DMS153 treated with DMSO at 0.1 percent for 48 hours (cell line): ENCODE measurements around the gene PI4KA.

Source experiments
- DNase-seq: peaks from one replicate; lab custom pipeline; 2025; ENCODE audit not compliant: unreplicated experiment; lab: John Stamatoyannopoulos, UW

PI4KA gene

DNA sequence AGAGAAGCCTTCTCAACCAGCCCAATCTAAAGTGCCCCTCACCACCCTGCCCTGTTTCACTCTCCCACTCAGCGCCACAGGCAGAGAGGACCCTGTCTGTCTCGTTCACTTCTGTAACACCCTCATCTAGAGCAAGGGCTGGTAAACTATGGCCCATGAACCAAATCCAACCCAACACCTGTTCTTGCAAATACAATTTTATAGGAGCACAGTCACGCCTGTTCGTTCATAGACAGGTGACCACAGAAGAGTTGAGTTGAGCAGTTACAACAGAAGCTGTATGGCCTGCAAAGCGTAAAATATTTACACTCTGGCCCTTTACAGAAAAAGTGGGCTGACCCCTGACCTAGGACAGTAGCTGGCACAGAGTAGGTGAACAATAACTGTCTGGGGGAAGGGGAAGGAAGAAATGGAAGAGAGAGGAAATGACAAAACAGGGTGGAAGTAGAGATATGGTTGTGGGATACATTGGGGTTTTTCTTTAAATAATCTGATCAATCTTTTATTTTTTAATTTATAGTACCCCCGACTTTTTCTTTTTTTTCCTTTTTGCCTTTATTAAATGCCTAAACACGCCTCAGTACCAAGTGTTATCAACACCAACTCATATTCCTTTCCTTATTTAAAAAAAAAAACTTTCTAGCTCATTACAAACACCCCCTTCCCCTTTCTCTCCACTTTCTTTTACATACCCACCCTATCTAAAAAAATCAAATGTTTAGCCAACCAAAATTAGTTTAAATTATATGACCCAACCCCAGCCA lies 63.8 kb downstream of the PI4KA start:
- DNase-seq: no peak

DNA sequence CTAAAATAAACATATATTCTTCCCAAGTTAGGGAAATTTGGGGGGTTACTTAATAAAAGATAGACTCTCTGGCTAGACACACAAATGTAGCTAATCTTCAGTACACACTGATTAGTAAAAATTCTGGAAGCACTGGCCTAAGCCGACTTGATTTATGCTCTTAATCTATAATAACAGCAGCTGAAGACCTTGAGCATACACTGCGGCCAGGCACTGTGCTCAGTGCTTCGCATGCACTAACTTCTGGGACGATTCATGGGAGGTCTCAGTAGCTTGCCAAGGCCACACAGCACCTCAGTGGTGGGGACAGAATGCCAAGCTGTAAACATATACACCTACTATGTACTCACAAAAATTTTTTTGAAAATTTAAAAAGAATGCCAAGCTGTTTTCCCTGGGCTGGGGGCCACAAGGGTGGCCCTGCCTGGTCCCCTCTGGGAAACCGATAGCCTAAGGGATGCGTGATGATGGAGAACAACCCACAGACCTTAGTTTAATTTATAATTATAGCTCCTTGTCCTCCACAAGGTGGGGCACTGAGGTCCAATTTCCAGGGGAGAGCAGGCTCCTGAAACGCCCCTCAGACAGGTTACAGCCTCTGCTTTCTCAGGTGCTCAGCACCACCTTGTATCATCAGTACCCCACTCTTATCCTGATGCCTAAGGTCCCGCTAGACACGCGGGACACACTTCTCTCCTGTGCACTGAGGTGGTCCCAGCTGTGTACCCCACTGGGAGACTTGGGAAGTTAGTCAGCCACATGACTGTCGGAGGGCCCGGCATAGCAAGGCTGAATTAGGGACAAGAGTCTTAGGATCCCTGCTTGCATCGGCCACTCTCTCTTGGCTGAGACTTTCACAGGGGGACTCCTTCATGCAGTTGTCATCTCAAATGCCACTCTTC lies 64.6 kb downstream of the PI4KA start:
- no peak for DNase-seq

DNA sequence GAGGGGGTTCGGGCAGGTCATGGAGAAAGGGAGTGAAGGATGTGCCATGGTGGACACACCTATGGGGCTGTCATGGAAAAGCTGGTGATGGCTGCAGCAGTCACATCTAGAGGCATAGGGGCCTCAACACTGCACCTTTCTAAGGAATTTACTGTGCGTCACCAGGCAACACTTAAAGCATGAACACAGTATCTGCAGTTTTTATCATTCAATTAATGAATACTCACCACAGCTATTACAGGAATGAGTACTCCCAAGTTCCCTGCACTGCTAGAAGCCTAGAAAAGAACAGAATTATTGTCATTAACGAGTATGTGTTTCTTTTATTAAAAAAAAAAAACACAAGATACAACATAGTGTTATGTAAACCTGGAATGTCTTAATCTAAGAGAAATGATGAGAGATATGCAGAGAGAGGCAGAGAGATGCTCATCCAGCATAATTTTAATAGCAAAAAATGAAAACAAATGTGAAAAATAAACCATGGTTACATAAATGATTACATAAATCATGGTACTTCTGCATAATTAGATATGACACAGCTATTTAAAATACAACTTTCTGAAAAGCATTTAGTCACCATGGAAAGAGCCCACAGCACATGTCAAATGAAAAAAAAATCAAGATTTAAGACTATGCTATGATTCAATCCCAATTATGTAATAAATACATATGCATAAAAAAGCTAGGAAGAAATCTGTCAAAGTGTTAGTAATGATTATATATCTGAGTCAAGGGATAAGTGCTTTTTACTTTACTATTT lies 65.5 kb downstream of the PI4KA start:
- DNase-seq: no peak

DNA sequence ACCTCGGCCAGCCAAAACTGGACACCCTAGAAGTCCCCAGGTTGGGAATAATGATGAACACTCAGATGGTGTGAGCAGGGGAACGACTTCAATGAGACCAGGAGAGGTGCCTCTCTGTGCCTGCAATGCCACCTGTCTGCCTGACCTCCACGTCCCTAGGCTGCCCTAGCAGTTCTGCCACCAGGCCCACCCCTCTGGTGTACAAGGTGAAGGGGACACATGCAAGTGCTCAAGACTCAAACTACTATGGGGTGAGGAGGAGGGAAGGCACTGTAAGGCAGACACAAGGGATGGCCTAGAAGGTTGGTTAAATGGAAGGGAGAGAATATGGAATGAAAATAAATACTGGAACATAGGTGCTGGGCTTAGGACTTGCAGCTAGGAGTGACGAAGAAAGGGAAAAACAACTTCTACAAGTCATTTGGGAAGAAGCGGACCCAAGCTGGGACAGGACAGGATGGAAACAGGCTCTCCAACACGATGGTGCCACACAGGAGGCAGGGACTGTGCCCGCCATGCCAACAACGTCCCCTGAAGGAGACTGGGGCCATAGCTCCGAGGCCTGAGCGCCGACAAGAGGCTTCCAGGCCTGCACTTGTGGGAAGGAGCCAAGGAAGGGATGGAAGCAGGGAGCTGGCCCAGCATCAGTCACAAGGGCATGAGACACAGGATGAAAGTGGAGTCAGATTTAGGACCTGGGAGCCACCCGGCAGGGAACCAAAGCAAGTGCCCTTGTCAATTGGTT lies 66.2 kb downstream of the PI4KA start:
- DNase-seq: no peak

DNA sequence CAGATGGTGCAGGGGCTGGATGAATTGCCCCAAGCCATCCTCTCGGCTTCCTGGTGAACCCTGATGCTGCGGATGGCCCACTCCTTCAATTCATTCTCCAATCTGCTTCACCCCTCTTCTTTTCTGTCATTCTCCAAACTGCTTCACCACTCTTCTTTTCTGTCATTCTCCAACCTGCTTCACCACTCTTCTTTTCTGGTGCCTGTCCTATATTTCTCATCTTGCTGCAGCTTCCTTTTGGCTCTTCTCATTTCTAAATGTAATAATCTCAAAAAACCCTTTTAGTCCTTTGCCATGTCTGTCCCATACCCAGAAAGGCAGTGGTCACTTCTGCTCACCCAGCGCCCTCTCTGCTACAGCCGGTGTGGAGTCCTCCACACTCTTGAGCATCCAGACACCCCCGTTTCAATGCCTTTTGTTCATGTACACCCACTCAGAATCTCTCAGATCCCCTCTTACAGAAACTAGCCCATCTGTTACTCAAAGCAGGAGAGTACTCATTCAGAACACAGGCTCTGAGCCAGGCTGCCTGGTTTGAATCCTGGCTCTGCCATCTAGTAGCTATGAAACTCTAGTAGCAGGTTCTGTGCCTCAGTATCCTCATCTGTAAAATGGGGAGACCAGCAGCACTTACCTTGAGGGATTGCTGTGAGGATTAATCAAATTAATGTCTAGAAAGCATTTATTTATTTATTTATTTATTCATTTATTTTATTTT lies 69.8 kb downstream of the PI4KA start:
- no peak for DNase-seq

DNA sequence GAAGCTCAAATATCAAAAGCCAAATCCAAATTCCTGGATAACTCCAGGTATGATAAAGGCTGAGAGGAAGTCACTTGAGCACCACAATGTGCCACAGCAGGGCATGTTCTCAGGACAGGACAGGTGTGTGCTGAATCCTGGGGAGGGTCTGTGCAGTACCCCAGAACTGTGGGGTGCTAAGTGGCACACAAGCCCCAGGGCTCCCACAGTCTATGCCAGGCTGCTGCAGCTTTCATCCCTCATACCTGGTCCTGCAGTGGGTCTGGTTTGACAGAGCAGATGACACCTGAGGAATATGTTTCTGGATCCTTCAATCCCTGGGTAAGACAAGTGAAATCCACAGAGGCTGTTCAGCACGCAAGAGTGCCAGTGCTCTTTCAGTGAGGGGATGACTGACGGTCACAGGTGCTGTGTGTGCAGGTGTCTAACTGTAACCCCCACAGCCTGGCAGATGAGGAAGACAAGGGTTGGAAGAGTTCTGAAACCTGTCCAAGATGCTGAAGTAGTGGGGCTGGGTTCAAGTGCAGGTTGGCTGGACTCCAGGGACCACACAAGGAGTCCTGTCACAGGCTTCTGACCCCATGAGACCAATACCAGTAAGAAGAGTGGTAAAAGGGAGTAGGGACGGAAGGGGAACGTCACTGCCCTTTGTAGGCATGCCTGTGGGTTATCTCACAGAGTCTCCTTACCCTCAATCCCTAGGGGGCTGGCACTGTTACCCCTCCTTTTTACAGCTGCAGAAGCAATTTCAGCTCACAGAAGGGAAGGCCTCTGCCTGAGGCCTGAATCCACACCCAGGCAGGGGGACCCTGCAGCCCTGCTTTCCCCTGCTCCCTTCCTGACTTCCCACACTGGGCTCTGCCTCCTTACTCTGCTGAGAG lies 70.6 kb downstream of the PI4KA start:
- no peak for DNase-seq

DNA sequence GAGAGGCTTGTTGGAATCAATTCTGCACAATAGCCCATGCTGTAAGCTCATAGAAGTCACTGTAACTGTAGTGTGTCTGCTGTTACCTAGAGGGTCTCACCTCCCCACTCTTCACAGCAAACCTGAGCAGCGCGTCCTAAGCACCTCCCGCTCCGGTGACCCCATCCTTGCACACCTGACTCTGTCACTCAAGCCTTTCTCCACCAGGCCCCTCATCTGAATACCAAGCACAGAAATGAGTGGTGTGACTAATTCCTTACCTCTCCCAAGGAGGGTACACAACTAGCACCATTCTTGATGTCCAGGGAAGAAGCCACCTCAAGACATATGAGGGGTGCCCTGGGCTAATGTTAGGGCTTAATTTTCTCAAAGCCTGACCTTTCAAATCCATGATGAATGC lies 71.4 kb downstream of the PI4KA start:
- no peak for DNase-seq

DNA sequence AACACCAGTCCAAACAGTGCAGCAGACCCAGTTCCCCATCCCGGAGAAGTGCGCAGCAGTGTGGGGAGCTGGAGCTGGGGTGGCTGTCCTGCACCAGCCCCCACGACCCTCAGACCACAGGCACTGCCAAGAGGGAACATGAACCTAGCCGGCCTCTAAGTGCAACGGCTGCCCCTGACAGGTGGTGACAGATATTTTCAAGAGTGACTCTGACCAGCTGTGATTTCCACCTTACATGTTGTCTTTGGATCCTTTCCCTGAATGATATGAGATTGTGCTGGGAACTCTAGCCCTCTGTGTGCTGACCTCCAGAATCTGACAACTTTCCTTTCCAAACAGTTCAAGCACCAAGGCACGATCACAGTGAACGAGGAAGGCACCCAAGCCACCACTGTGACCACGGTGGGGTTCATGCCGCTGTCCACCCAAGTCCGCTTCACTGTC lies 72.1 kb downstream of the PI4KA start:
- no peak for DNase-seq

DNA sequence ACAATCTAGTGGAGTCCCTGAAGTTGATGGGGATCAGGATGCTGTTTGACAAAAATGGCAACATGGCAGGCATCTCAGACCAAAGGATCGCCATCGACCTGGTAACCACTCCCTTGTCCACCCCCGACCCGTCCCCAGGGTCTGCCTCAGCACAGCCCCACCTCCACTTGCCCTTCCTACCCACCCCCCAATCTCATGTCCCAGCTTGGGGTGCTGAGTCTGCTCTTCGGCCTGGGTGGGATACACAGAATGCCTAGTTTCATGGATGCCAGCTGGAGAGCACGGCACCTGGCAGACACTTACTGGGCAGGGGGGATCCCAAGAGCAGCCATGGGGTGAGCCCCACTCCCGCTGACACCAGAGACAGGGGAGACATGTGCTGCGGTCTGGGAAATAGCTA lies 72.6 kb downstream of the PI4KA start:
- no peak for DNase-seq

DNA sequence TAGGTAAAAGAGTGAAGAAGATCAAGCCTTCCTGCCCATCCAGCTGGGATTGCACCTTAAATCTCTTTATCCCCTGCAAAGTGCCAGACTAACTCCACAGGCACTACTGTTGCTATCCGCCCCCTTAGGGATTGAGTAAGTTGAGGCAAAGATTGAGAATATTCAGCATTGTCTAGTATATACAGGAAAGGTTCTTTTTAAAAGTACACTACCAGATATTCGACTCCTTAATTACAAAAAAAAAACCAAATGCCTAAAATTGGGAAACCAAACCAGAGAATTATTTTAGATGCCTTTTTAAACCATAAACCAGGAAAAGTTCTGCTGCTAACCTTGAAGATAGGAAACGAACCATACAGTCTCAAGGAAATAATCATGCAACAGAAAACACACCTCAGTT lies 73.2 kb downstream of the PI4KA start:
- DNase-seq: no peak

DNA sequence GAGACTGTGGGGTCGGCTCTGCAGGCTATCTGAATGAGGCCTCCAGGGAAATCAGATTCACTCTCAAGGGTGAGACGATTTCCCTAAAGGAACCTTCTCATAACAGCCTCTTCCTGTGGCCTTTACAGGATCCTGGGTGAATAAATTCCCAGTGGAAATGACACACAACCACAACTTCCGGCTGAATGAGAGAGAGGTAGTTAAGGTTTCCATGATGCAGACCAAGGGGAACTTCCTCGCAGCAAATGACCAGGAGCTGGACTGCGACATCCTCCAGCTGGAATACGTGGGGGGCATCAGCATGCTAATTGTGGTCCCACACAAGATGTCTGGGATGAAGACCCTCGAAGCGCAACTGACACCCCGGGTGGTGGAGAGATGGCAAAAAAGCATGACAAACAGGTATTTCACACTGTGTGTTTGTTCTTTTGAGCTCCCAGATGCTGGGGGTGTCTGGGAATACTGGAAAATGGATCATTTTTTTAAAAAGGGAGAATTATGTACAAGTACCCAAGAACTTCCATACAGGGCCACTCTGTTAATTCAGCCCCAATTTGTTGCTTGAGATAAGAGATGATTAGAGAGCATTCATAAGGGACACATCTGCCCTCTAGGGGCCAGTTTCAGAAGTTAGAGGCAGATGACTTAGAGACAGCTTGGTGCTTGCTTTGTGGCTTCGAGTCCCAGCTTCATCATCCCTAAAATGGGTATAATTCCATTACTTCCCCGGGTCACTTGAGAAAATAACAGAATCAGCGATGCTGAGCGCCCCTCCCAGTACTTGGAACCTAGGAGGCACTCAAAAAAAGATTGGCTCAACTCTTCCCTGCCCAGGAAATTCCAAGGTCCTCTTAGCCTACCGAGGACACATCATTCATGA lies 74.5 kb downstream of the PI4KA start:
- DNase-seq: peak; percentile 50

DNA sequence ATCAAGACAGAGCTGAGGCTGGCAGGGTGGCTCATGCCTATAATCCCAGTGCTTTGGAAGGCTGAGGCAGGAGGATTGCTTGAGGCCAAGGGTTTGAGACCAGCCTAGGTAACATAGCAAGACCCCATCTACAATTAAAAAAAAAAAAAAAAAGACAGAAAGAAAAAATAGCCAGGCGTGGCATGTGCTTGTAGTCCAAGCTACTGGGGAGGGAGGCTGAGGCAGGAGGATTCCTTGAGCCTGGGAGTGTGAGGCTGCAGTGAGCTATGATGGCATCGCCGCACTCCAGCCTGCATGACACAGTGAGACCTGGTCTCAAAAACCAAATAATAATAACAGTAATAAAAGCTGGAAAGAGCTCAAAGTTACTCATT lies 75.3 kb downstream of the PI4KA start:
- DNase-seq: no peak

DNA sequence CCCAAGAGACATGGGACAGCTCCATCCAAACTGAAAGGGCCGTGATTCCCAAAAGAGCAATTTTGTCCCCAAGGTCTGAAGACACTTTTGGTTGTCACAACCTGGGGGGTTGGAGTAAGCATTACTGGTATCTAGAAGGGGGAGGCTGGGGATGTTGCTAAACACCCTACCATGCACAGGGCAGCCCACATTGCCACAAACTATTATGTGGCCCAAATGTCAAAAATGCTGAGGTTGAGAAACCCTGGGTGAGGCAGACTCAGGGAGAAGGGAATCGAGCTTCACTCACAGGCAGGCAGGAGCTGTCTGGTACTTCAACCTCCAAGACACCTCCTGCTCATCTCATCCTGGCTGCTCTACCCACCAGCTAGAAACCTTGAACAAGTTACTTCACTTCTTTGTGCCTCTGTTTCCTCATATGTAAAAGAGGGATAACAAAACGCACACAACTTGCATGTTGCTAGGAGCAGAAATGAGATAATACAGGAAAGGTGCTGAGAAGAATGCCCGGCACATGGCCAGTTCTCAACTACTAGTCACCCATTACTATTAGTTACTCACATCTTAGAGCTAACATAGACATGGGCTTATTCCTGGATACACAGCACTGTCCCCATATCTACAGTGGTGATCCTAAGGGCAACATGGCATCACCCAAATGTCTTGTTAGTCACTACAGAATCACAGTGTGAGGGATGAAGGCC lies 75.9 kb downstream of the PI4KA start:
- DNase-seq: no peak

DNA sequence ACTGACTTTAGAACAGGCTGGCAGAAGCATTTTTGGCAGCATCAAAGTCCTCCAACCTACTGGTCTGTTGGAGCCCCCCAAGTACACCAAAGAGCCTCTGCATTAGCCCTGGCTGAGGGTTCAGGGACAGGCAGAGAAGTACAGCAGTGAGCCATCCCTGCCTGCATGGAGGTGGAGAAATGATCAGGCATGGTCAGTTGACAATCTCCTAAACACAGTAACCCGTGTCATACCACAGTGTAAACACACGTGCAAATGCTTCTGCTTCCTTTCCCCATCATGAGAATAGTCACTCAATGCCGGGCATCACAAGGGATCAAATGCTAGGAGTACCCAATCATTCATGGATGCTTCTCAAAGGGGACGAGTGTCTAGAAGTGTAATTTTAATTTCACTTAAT lies 76.5 kb downstream of the PI4KA start:
- no peak for DNase-seq

DNA sequence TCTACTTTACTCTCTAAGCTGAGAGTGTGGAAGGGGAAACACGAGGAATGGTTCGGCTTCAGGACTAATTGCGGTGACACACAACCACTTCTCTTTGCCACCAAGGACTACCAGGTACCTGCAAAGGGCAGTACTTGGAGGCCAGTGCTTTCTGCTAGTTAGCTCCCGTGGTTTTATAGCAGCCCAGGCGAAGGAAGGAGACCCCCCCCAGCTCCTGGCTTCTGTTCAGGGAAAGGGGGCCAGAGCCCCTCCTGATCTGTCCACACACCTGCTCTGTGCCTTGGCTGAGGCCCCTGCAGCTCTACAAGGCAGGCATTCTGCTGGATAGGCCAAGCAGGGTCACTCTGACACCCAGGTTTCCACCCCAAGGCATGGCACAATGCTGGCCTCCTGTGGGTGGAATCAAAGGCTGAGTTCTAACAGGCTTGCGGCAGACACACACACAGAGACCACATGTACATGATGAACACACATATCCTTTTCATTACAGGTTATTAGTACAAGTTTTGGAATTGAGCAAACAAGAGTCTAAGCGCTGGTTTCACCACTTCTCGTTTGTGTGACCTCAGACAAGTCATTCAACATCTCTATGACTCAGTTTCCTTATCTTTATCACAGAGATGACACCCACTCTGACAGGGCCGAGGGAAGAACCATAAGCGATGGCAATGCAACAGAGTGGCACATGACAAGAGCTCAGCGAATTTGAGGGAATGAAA lies 77.2 kb downstream of the PI4KA start:
- no peak for DNase-seq

DNA sequence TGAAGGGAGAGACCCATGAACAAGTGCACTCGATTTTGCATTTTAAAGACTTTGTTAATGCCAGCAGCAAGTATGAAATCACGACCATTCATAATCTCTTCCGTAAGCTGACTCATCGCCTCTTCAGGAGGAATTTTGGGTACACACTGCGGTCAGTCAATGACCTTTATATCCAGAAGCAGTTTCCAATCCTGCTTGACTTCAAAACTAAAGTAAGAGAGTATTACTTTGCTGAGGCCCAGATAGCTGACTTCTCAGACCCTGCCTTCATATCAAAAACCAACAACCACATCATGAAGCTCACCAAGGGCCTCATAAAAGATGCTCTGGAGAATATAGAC lies 78.8 kb downstream of the PI4KA start:
- DNase-seq: no peak
